MM.1S (cell line): ENCODE data around the gene SRRD.

ENCODE experiments used
- DNase-seq: peaks from one replicate; pipeline ENCODE4 v3.0.0-alpha.2; 2015
- H2AFZ ChIP-seq: fragments of 300-600 bp; sonication (generic); 2 replicates; pipeline ENCODE4 v1.6.0; 2016; ENCODE audit warnings: antibody characterized with exemption, low read length
- H3F3A ChIP-seq: fragments of 300-600 bp; sonication (generic); 2 replicates; pipeline ENCODE4 v1.6.1; 2016; ENCODE audit warnings: mild to moderate bottlenecking, antibody characterized with exemption, low read length, moderate library complexity, mixed read lengths; ENCODE audit not compliant: insufficient read depth
- H3K27ac ChIP-seq: fragments of 300-600 bp; sonication (generic); 2 replicates; pipeline ENCODE4 v1.5.1; 2016; ENCODE audit warnings: mild to moderate bottlenecking, low read length
- H3K27me3 ChIP-seq: fragments of 300-600 bp; sonication (generic); replicated peaks from 2 replicates; pipeline ENCODE4 v1.6.0; 2016; ENCODE audit warnings: low read length; ENCODE audit not compliant: insufficient read depth
- H3K36me3 ChIP-seq: fragments of 300-600 bp; sonication (generic); replicated peaks from 2 replicates; pipeline ENCODE4 v1.6.1; 2016; ENCODE audit warnings: mild to moderate bottlenecking, low read length, mixed read lengths; ENCODE audit not compliant: insufficient read depth
- H3K4me1 ChIP-seq: fragments of 300-600 bp; sonication (generic); 2 replicates; pipeline ENCODE4 v1.6.1; 2016; ENCODE audit warnings: low read length, mixed read lengths
- H3K4me2 ChIP-seq: fragments of 300-600 bp; sonication (generic); 2 replicates; pipeline ENCODE4 v1.6.0; 2016; ENCODE audit warnings: low read depth, low read length
- H3K4me3 ChIP-seq: fragments of 300-600 bp; sonication (generic); 2 replicates; pipeline ENCODE4 v1.5.1; 2016; ENCODE audit warnings: low read length, mixed read lengths
- H3K79me2 ChIP-seq: fragments of 300-600 bp; sonication (generic); 2 replicates; pipeline ENCODE4 v1.6.1; 2016; ENCODE audit warnings: mixed run types, low read length, mixed read lengths
- H3K9ac ChIP-seq: fragments of 300-600 bp; sonication (generic); 2 replicates; pipeline ENCODE4 v1.6.1; 2016; ENCODE audit warnings: low read length, mixed read lengths
- H3K9me2 ChIP-seq: fragments of 300-600 bp; sonication (generic); replicated peaks from 2 replicates; pipeline ENCODE4 v1.6.1; 2016; ENCODE audit warnings: mild to moderate bottlenecking, low read length, mixed read lengths; ENCODE audit not compliant: insufficient read depth
- H3K9me3 ChIP-seq: fragments of 300-600 bp; sonication (generic); replicated peaks from 2 replicates; pipeline ENCODE4 v1.6.1; 2016; ENCODE audit warnings: mild to moderate bottlenecking, low read length, mixed read lengths; ENCODE audit not compliant: insufficient read depth
- H4K20me1 ChIP-seq: fragments of 300-600 bp; sonication (generic); 2 replicates; pipeline ENCODE4 v1.6.1; 2016; ENCODE audit warnings: mild to moderate bottlenecking, low read length, moderate library complexity, mixed read lengths; ENCODE audit not compliant: insufficient read depth
- CTCF ChIP-seq: fragments of 300-600 bp; sonication (generic); IDR thresholded peaks from 2 replicates; pipeline ENCODE4 v1.5.1; 2016; ENCODE audit warnings: antibody characterized with exemption, low read length, mixed read lengths
- EZH2 ChIP-seq: fragments of 300-600 bp; sonication (generic); optimal IDR thresholded peaks from 2 replicates; pipeline ENCODE3; 2017; ENCODE audit warnings: low read depth, mild to moderate bottlenecking, antibody characterized with exemption, low read length, mixed read lengths
- EZH2phosphoT487 ChIP-seq: fragments of 300-600 bp; sonication (generic); IDR thresholded peaks from 2 replicates; pipeline ENCODE4 v1.6.1; 2018; ENCODE audit warnings: antibody characterized with exemption, low read length

Gene SRRD

GRCh38 chr22:26483439-26484359 is at the start of gene SRRD, which contains the start of gene HPS4:
Gene SRRD (plus strand): TSS chr22:26483877. CDS start chr22:26483891, 14 bp downstream.
Gene HPS4 (minus strand): TSS chr22:26483783. CDS start chr22:26481762, 2,021 bp downstream.
- no peak for TF ChIP-seq CTCF
- TF ChIP-seq EZH2, result no peak
- TF ChIP-seq EZH2phosphoT487, result no peak
- peak within 1 kb of the TSS; percentile 95 for H3K4me2 ChIP-seq
- peak within 1 kb of the TSS; percentile 92 for H3K9ac ChIP-seq
- DNase-seq, result peak; percentile 96
- no peaks in the 10 kb centered on the region for H3K9me3 ChIP-seq
- H2AFZ ChIP-seq, result peak within 1 kb of the TSS; percentile 69
- peaks cover 51% of the 10 kb centered on the region for H3K4me1 ChIP-seq
- 0 out of 2 replicates have a peak, but pooled peaks cover 2% of the 10 kb centered on the region for H3K36me3 ChIP-seq
- peaks cover 74% of the 10 kb centered on the region for H3K79me2 ChIP-seq
- no peaks in the 10 kb centered on the region for H3K27me3 ChIP-seq
- no peaks in the 10 kb centered on the region for H4K20me1 ChIP-seq
- no peaks in the 10 kb centered on the region for H3K9me2 ChIP-seq
- H3F3A ChIP-seq, result peaks cover 22% of the 10 kb centered on the region
- H3K27ac ChIP-seq, result peak within 1 kb of the TSS; percentile 79
- peak within 1 kb of the TSS; percentile 86 for H3K4me3 ChIP-seq

GRCh38 chr22:26435327-26436093 is 48.2 kb upstream of the SRRD start:
- DNase-seq, result no peak
- no peak overlapping the region for H3K4me3 ChIP-seq
- no peak overlapping the region for H2AFZ ChIP-seq
- no peak overlapping the region for H3K27ac ChIP-seq
- no peaks in the 10 kb centered on the region for H3K27me3 ChIP-seq
- peaks cover 44% of the 10 kb centered on the region for H3K79me2 ChIP-seq
- no peak for TF ChIP-seq EZH2phosphoT487
- TF ChIP-seq CTCF, result no peak
- TF ChIP-seq EZH2, result no peak
- no peaks in the 10 kb centered on the region for H3K9me3 ChIP-seq
- H3K9ac ChIP-seq, result no peak overlapping the region
- no peaks in the 10 kb centered on the region for H3K9me2 ChIP-seq
- peaks cover 22% of the 10 kb centered on the region for H3F3A ChIP-seq
- no peaks in the 10 kb centered on the region for H4K20me1 ChIP-seq
- H3K36me3 ChIP-seq, result no peaks in the 10 kb centered on the region
- H3K4me1 ChIP-seq, result peaks cover 29% of the 10 kb centered on the region
- H3K4me2 ChIP-seq, result no peak overlapping the region

GRCh38 chr22:26436903-26437515 is 46.7 kb upstream of the SRRD start:
- H3K36me3 ChIP-seq, result no peaks in the 10 kb centered on the region

More at GRCh38 chr22:26436903-26437515, 46.7 kb upstream of the SRRD start:
- Histone ChIP-seq H3K79me2 (peaks cover 41% of the 10 kb centered on the region), H3K9me3 (no peaks in the 10 kb centered on the region), H3F3A (peaks cover 9% of the 10 kb centered on the region; the same call in 1 of the 2 replicates), H4K20me1 (no peaks in the 10 kb centered on the region), H3K4me3 (no peak overlapping the region), H3K4me1 (peaks cover 14% of the 10 kb centered on the region), H3K27me3 (no peaks in the 10 kb centered on the region), H3K9me2 (no peaks in the 10 kb centered on the region), H3K9ac (no peak overlapping the region), H2AFZ (no peak overlapping the region), H3K4me2 (no peak overlapping the region), H3K27ac (no peak overlapping the region)
- no peak for DNase-seq
- TF ChIP-seq EZH2 (no peak), EZH2phosphoT487 (no peak), CTCF (no peak)
